Thoracic aorta endothelial cell (primary cell): Measurements from ENCODE around the gene ATRX. TPM values are rescaled to one million over a fixed set of nuclear protein-coding genes. Genes with fewer than 3 reads are reported as not detected.

ENCODE experiments used
- small RNA-seq: library from RNA; depleted of rRNA; stranded (forward); fragments of <200 nt; gene quantifications from one replicate; pipeline ENCODE3, GENCODE V24; 2012
- total RNA-seq: library from RNA; depleted of rRNA; stranded (reverse); fragments of >200 nt; gene quantifications from 2 replicates; pipeline ENCODE4 v1.2.3, GENCODE V29; 2012

ATRX gene, protein sequence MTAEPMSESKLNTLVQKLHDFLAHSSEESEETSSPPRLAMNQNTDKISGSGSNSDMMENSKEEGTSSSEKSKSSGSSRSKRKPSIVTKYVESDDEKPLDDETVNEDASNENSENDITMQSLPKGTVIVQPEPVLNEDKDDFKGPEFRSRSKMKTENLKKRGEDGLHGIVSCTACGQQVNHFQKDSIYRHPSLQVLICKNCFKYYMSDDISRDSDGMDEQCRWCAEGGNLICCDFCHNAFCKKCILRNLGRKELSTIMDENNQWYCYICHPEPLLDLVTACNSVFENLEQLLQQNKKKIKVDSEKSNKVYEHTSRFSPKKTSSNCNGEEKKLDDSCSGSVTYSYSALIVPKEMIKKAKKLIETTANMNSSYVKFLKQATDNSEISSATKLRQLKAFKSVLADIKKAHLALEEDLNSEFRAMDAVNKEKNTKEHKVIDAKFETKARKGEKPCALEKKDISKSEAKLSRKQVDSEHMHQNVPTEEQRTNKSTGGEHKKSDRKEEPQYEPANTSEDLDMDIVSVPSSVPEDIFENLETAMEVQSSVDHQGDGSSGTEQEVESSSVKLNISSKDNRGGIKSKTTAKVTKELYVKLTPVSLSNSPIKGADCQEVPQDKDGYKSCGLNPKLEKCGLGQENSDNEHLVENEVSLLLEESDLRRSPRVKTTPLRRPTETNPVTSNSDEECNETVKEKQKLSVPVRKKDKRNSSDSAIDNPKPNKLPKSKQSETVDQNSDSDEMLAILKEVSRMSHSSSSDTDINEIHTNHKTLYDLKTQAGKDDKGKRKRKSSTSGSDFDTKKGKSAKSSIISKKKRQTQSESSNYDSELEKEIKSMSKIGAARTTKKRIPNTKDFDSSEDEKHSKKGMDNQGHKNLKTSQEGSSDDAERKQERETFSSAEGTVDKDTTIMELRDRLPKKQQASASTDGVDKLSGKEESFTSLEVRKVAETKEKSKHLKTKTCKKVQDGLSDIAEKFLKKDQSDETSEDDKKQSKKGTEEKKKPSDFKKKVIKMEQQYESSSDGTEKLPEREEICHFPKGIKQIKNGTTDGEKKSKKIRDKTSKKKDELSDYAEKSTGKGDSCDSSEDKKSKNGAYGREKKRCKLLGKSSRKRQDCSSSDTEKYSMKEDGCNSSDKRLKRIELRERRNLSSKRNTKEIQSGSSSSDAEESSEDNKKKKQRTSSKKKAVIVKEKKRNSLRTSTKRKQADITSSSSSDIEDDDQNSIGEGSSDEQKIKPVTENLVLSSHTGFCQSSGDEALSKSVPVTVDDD (N-terminal part only)
- total RNA-seq = 125 and 138 TPM in 2 replicates

DNA sequence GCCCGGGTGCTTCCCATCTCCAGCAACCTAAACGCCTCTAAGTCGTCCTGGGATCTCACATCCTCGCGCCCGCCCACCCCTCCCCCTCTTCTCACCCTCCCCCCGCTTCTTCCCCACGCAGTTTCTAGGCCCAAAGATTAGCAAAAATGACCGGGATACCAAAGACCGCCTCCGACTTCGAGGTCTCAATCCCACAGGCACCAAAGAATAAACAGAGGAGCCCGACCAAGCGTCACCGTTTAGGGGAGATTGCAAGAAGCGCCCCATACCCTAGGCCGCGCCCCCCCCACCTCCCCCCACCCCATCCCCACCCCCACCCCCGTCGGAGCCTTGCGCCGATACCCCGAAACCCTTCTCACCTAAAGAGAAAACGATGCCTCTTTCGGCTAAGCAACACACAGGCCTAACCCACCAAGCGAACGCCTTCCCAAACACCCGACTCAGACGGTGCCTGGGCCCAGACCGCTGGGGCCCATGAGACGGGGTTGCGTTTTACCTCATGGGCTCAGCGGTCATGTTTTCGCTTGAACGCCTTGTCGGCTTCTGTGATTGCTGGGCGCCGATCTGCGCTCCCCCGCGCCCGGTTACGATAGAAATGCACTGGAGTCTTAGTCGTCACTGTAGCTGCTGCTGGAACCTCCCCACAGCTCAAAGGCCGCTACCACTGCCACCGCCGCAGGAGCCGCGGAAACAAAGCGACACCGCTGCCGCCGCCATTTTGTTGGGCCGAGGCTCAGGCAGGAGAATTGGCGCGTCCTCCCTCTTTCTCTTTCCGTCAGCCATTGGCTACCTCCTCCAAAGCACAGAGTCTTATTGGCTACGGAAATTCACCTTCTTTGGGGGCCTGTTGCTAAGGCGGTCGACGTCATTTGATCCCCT, at the start of gene ATRX:
ATRX (minus strand) TSS at position 731 of the 879 bp plus-strand sequence; CDS start at position 516, 215 bp downstream.

Small RNA genes within 50 kb of the gene (small RNA-seq; reads per million reads assigned to genes)
- gene FABP5P15 = not detected

Other genes starting within 250 kb of the ATRX start
- 111 and 120 TPM in 2 replicates for gene MAGT1, start 109.2 kb upstream of the ATRX start, total RNA-seq
- gene COX7B, start 113.3 kb upstream of the ATRX start, total RNA-seq = 270 and 399 TPM in 2 replicates
- gene ATP7A, start 124.5 kb upstream of the ATRX start, total RNA-seq = 18.8 and 20.2 TPM in 2 replicates
- gene PGAM4, start 183.4 kb upstream of the ATRX start, total RNA-seq = not detected in 2 replicates